GM21576 (cell line): ENCODE results near the gene MCC.

ENCODE experiments used
- ATAC-seq: cut with Tn5 transposase; IDR thresholded peaks from one replicate; pipeline ENCODE4 v1.9.1; 2021; ENCODE audit warnings: mild to moderate bottlenecking, moderate library complexity; ENCODE audit not compliant: unreplicated experiment

MCC gene

DNA sequence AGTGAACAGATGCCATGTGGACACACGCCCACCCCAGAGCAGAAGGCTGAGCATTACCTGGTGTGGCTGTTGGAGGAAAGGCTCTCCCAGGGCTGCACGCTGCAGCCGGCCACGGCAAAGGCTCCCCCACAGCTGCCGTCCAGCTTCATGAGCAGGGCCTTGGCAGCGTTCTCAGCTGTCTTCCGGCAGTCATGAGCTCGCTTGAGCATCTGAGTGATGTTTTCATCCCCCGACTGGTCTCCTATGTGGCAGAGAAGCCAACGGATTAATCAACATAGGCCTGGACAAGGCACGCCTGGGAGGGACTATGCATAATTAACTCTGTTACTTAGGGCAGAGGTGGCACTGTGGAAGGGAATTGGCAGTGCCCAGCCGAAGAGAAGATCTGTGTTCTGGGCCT, 424.3 kb downstream of the MCC start:
- no peak for ATAC-seq

DNA sequence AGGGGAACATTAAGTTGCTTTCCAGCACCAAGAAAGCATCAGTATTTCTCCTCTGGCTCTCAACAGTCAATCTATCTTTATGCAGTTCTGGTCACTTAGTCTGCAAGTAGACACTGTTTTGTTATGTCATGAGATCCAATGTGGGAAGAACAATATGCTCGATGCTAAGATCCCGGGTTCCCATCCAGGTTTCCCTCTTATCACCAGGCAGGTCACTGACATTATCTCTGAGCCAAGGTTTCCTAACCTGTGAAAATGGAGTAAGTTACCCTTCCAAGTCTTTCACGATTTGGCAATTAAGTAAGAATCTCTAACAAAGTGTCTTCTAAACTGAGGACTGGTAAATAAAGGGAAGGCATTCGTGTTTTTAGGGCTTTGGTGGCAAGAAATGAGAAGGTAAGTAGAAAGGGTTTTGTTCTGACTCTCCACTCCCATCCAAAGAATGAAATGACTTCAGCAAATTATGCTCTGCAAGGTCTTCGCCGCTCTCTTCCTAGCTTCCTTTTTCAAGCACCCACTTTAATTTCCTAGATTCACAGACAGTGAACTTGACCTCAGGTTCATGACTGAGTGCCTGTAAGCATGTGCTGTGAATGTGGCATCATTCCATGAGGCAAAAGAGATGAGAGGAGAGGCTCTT, 425.3 kb downstream of the MCC start:
- ATAC-seq = no peak

DNA sequence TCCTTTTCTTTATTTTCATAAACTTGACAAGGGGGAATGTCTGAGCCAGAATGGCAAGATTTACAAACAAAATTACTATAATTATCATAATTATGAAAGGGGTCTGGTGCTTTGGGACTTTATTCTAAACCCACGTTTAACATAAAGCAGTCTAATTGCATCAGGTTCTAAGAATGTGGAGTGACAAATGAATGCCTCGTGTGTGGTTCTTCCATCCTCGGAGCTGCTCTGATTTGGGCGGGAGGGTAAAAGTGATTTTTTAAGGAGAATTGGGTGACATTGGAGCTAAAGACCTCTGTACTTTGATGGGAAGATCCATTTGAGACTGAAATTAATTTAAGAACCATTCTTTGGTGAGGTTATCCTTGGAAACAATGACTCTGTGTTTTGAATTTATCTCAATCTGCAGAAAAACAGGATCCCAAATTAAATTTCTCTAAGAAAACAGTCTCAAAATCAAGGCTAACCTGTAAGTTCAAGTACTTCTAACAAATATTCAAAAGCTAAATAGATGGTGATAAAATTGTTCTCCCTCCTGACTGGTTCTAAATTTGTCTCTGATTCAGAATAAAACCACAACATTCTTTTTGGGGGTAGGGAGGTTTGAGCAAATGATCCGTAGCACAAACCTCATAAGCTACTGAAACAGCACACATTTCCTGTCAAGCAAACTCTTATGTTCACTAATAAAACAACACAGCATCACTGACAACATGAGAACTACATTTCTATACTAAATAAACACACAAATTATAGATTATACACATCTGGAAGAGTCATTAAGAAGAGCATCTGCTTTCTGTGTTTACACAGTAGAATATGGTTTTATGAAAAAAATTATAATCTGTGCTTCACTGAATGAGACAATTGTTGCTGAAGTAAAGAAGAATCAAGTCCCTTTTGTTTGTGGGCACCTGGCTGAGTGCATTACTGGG, 426.1 kb downstream of the MCC start:
- no peak for ATAC-seq

GRCh38 chr5:113060408-113061025, 427.7 kb downstream of the MCC start:
- no peak for ATAC-seq

DNA sequence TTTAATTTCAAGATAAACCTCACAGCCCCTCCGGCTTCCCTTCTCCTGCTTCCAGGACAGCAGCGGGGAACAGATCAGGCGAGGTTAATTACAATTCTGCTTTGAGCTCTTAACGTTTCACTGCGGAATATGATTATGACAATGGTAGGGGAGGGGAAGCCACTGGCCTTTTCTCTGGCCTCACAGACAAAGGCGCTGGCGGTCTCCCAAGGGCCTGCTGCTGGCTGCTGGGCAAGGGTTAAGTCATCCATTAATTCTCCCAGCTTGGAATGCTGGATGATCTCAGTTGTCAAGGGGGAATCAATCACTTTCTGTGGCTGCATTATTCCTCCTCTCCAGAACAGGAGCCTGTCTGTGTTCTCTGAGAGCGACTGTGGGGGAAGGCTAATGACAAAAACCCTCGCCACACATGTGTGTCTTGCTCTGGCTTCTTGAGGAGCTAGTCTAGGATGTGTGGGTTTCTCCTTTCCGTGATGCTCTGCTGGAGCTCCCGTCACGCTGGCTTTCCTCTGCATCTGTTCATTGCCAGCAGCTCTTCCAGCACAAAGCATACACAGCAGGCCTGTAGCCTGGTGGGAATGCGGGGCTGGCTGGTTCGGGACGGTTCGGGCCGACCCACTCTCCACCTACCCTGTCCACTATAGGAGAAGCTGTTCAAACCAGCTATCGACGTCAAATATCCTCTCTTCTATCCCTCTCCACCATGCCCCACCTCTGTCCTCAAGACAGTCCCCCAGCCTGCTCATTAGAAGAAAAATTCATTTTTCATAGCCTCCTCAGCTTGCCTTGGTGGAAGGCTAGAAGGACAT, 428.8 kb downstream of the MCC start:
- no peak for ATAC-seq

GRCh38 chr5:113058706-113059226, 429.5 kb downstream of the MCC start:
- ATAC-seq = no peak

DNA sequence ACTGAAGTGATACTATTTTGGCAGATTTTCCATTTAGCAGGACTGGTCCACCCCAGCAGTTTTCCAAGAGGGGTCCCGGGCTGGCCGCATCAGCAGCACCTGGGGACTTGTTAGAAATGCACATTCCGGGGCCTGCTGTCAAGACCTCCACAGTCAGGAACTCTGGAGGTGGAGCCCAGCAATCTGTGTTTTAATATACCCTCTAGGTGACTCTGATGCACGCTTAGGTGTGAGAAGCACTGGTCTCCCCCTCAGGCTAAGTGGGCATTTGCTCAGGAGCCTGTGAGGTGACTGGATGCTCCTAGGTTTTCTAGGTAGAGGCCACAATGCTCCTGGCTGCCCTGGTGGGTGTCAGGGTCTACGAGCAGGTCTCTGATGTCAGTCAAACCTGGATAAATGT, 430.0 kb downstream of the MCC start:
- ATAC-seq = no peak

GRCh38 chr5:113057557-113057984, 430.7 kb downstream of the MCC start:
- ATAC-seq = no peak

GRCh38 chr5:113056988-113057387, 431.3 kb downstream of the MCC start:
- ATAC-seq = no peak

DNA sequence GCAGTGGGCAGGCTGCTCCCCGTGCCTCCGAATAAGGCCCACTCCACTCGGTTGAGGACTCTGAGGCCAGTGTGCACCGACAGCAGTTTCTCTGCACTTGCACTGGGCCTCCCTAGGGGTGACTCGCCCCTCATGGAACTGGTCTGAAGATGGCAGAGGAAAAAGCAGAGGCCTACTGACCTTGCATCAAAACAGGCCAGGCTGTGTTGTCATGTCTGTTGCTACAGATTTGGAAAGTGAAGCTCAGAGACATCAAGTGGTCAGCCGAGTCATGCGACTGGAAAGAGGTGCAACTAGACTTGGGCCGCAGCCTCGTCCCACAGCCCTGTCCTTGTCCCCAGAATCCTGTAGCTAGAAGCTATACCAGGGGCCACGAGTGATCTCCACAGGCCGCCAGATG, 433.4 kb downstream of the MCC start:
- ATAC-seq = no peak

GRCh38 chr5:113053511-113053995, 434.7 kb downstream of the MCC start:
- no peak for ATAC-seq

DNA sequence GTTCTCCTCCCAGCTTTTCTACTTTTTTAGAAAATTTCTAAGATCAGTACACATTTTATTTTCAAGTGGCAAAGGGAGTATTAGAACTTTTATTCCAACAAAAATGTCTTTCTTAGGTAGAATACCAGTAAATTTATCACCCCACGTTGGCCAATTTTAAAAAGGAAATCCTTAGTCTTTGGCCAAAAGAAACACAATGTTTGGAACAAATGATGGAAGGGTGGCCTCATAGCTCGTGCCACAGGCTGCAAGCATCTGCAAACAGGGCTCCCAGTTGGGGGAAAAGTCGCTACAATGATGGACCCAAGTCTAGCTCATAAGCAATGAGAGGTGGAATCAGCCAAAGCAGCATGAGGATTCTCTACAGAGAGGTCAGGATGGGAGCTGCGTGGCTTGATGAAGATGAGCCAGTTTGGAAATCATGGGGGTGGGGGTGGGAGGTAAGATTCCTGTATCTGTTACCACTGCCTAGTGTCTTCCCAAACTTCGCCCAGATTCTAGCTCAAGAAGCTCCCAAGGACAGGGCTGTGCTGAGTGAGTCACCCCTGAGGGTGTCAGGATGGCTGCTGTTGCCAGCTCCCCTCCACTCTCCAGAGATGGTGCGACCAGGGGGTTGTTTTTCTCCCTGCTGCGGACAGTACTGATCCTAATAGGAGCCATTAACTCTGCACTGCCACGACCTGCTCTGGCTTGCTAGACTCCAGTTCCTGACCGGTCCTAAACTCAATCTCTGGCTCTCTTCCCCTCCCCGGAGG, 436.0 kb downstream of the MCC start:
- ATAC-seq = no peak

DNA sequence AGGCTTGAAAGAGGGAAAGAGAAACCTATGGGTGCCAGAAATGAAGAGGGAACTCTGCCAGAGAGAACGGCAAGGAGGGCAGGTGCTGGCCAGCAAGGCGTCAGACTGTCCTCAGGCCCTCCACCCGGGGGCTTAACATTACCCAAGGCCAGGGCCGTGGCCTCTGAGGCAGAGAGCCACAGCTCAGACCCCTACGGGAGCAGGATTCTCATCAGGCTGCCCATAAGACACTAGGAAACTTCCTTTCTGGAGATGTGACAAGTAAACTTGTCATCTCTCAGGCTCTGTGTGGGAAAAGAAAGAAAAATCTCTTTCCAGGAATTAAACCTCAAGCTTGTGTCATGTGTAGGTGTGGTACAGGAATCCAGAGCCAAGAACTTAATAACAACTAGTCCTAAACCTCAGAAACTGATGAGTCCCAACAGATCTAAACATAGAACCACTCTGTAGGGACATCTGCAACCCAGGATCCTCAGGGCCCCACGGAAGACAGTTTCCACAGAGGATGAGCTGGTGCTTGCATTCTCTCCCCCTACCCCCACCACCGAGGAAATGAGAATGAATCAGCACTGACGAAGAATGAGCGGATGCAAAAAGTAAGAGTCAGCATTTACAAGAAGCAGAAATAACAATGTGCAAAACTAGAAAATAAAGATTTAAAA, 437.4 kb downstream of the MCC start:
- no peak for ATAC-seq

- no peak for ATAC-seq
These were observed 439.3 kb downstream of the MCC start for GRCh38 chr5:113048931-113049330.

DNA sequence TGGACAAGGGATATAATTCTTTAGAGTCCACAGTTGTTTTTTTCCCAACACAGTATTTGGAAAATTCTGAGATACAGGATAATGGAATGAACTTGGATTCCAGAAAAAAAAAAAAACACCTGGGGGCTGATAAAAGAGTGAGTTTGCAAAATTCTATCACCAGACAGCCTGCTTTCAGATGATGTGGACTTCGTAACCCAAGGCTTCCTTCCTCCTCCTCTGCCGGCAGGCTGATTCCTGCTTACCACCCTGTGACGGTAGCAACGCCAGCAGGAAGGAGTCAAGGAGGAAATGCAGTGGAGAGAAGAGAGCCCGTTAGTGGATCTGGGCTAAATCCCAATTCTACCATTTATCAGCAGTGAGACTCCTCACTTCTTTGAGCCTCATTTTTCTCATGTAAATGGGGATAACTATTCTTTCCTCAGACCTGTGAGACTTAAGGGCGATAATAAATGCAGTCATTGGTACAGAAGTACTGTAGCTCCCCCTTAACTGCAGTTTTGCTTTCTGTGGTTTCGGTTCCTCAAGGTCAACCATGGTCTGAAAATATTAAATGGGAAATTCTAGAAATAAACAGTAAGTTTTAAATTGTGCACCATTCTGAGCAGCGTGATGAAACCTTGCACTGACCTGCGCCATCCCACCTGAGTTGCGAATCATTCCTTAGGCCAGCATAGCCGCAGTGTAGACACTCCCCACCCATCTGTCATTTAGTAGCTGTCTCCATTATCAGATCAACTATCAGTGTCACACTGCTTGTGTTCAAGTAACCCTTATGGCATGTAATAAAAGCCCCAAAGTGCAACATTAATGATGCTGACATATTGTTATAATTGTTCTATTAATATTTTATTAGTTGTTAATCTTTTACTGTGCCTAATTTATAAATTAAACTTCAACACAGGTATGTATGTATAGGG, 440.3 kb downstream of the MCC start:
- peak; percentile 92 for ATAC-seq

- ATAC-seq = no peak
These were observed 441.0 kb downstream of the MCC start for GRCh38 chr5:113047234-113047633.

DNA sequence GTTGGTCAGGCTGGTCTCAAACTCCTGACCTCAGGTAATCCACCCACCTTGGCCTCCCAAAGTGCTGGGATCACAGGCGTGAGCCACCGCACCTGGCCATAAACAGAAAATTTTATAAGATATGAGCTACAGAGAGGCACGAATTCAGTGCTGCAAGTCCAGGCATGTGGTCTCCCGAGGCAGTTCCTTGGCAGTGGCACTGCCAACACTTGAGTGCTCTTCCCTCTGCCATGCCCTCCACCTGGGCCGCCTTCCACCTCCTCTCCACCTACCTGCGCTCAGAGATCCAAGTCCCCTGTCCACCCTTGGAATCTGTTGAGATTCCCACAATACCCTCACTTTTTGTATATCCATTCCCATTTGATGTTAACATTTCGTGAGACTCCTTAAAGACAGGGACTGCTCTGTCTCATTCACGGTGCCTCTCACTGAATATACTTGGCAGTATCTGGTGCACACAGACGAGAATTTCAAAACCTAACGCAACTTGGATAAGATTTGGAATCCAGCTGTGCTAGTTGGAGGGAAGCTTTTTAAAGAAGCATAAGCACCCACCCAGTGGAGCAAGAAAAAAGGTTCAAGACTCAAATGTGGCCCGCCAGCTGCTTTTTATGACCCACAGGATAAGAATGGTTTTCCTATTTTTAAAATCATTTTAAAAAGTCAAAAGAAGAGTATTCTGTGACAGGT, 443.3 kb downstream of the MCC start:
- no peak for ATAC-seq

DNA sequence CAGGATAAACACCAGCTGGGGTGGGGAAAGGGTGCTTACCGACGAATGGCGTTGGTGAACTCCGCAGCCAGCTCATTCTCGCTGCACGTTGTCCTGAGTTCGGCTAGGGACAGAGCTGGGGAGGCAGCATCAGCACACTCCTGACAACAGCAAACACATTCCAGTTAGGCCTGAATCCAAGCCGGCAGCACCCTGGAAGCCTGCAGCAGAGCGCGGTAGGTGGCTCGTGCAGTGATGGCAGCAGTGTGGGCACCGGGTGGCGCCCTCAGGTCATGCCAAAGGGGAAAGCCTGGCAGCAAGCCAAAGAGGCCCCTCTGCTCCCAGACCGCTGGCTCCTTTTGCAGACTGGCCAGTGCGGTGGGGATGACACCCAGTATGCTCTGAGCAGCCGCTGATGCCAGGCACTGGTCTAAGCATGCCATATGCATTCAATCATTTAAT, 444.7 kb downstream of the MCC start:
- no peak for ATAC-seq
